Loucy (cell line): ENCODE data around the gene NFATC2IP.
"Not testable (repeated sequence)": the region's sequence is repeated elsewhere in the genome, so short reads cannot be mapped to it uniquely, and the experiment has no call there.

Experiments used
- H2AFZ ChIP-seq: fragments of 200-600 bp; sonication (generic); 2 replicates; pipeline ENCODE4 v1.6.0; 2016; ENCODE audit warnings: antibody characterized with exemption, mild to moderate bottlenecking, low read length, moderate library complexity
- H3F3A ChIP-seq: fragments of 200-600 bp; 2 replicates; pipeline ENCODE4 v1.6.0; 2016; ENCODE audit warnings: antibody characterized with exemption, low read depth, mild to moderate bottlenecking
- H3K27me3 ChIP-seq: fragments of 200-600 bp; sonication (generic); 2 replicates; pipeline ENCODE4 v1.6.1; 2014; ENCODE audit warnings: low read length, mild to moderate bottlenecking; ENCODE audit not compliant: insufficient read depth, poor library complexity, severe bottlenecking
- H3K36me3 ChIP-seq: fragments of 200-600 bp; sonication (generic); 2 replicates; pipeline ENCODE4 v1.6.1; 2016; ENCODE audit warnings: low read length; ENCODE audit not compliant: insufficient read depth
- H3K4me1 ChIP-seq: fragments of 200-600 bp; sonication (generic); 2 replicates; pipeline ENCODE4 v1.5.1; 2014; ENCODE audit warnings: low read length, mild to moderate bottlenecking; ENCODE audit not compliant: insufficient read depth, poor library complexity, severe bottlenecking
- H3K4me2 ChIP-seq: fragments of 200-600 bp; sonication (generic); 2 replicates; pipeline ENCODE4 v1.6.0; 2014; ENCODE audit warnings: antibody characterized with exemption, low read length, low read depth, mild to moderate bottlenecking; ENCODE audit not compliant: poor library complexity, severe bottlenecking
- H3K4me3 ChIP-seq: fragments of 200-600 bp; sonication (generic); 2 replicates; pipeline ENCODE4 v1.5.1; 2014; ENCODE audit warnings: low read length, mild to moderate bottlenecking, mixed read lengths; ENCODE audit not compliant: poor library complexity, severe bottlenecking
- H3K79me2 ChIP-seq: fragments of 200-600 bp; sonication (generic); 2 replicates; pipeline ENCODE4 v1.6.1; 2014; ENCODE audit warnings: low read length; ENCODE audit not compliant: insufficient read depth
- H3K9ac ChIP-seq: fragments of 200-600 bp; sonication (generic); 2 replicates; pipeline ENCODE4 v1.6.0; 2014; ENCODE audit warnings: mild to moderate bottlenecking, low read depth, low read length, moderate library complexity; ENCODE audit not compliant: poor library complexity, severe bottlenecking
- H3K9me2 ChIP-seq: fragments of 200-600 bp; sonication (generic); replicated peaks from 2 replicates; pipeline ENCODE4 v1.6.1; 2016; ENCODE audit warnings: low read depth, low read length, mixed read lengths
- H3K9me3 ChIP-seq: fragments of 200-600 bp; sonication (generic); 2 replicates; pipeline ENCODE4 v1.6.1; 2014; ENCODE audit warnings: mild to moderate bottlenecking, antibody characterized with exemption, low read length, low read depth; ENCODE audit not compliant: insufficient read depth
- H4K20me1 ChIP-seq: fragments of 200-600 bp; sonication (generic); 2 replicates; pipeline ENCODE4 v1.6.0; 2014; ENCODE audit warnings: antibody characterized with exemption, low read length, mild to moderate bottlenecking; ENCODE audit not compliant: insufficient read depth, poor library complexity, severe bottlenecking
- CTCF ChIP-seq: fragments of 200-600 bp; sonication (generic); conservative IDR thresholded peaks from 2 replicates; pipeline ENCODE4 v1.5.1; 2014; ENCODE audit warnings: mild to moderate bottlenecking, antibody characterized with exemption, low read length
- EZH2phosphoT487 ChIP-seq: fragments of 200-600 bp; IDR thresholded peaks from 2 replicates; pipeline ENCODE4 v1.6.1; 2018; ENCODE audit warnings: antibody characterized with exemption, mild to moderate bottlenecking, moderate library complexity, borderline replicate concordance

Gene NFATC2IP

GRCh38 chr16:28936784-28937155 is 14.0 kb upstream of the NFATC2IP start:
- Histone ChIP-seq H3K4me1 (peaks cover 11% of the 10 kb centered on the region), H3K27me3 (no peaks in the 10 kb centered on the region), H3K9ac (no peak overlapping the region), H3K4me2 (no peak overlapping the region), H4K20me1 (no peaks in the 10 kb centered on the region), H2AFZ (no peak overlapping the region), H3K9me2 (no peaks in the 10 kb centered on the region), H3K79me2 (no peaks in the 10 kb centered on the region), H3F3A (no peaks in the 10 kb centered on the region), H3K9me3 (no peaks in the 10 kb centered on the region), H3K4me3 (no peak overlapping the region), H3K36me3 (no peaks in the 10 kb centered on the region)
- no peak for TF ChIP-seq EZH2phosphoT487
- TF ChIP-seq CTCF: no peak

- no peaks in the 10 kb centered on the region for H3K79me2 ChIP-seq
- H3K9me2 ChIP-seq: no peaks in the 10 kb centered on the region
- no peaks in the 10 kb centered on the region for H3F3A ChIP-seq
- peaks cover 6% of the 10 kb centered on the region for H3K4me1 ChIP-seq
- no peaks in the 10 kb centered on the region for H3K36me3 ChIP-seq
- H3K9me3 ChIP-seq: no peaks in the 10 kb centered on the region
- no peaks in the 10 kb centered on the region for H3K27me3 ChIP-seq
- no peak overlapping the region for H3K4me2 ChIP-seq
- H2AFZ ChIP-seq: no peak overlapping the region
- H3K4me3 ChIP-seq: no peak overlapping the region
- H4K20me1 ChIP-seq: no peaks in the 10 kb centered on the region
- TF ChIP-seq CTCF (peak; percentile 25), EZH2phosphoT487 (no peak)
- no peak overlapping the region for H3K9ac ChIP-seq
Measured at GRCh38 chr16:28937222-28937876, 13.4 kb upstream of the NFATC2IP start.

- Histone ChIP-seq H3K9me2 (no peaks in the 10 kb centered on the region), H3K4me3 (no peak overlapping the region), H4K20me1 (no peaks in the 10 kb centered on the region), H3K36me3 (no peaks in the 10 kb centered on the region), H2AFZ (no peak overlapping the region), H3F3A (no peaks in the 10 kb centered on the region), H3K4me1 (peaks cover 1% of the 10 kb centered on the region), H3K9ac (no peak overlapping the region), H3K4me2 (no peak overlapping the region), H3K79me2 (no peaks in the 10 kb centered on the region), H3K27me3 (no peaks in the 10 kb centered on the region), H3K9me3 (no peaks in the 10 kb centered on the region)
- TF ChIP-seq EZH2phosphoT487: no peak
- no peak for TF ChIP-seq CTCF
Measured at GRCh38 chr16:28938721-28939120, 12.0 kb upstream of the NFATC2IP start.

- not testable (repeated sequence) for H3K9me2 ChIP-seq, H3K4me1 ChIP-seq, H3K4me3 ChIP-seq, H3K9ac ChIP-seq, H3K27me3 ChIP-seq, H3K4me2 ChIP-seq, H3K36me3 ChIP-seq, H2AFZ ChIP-seq, H3F3A ChIP-seq, H4K20me1 ChIP-seq, H3K79me2 ChIP-seq, H3K9me3 ChIP-seq
Measured at GRCh38 chr16:28939825-28940224, 10.9 kb upstream of the NFATC2IP start.
